H9 (cell line): ENCODE results near the gene TAAR9. TPM values are rescaled to one million over a fixed set of nuclear protein-coding genes. Genes with fewer than 3 reads are reported as not detected.

Experiments used
- DNase-seq: peaks from one replicate; pipeline ENCODE4 v3.0.0-alpha.2; 2017
- H2AFZ ChIP-seq: one replicate; pipeline ENCODE4 v1.6.1; 2013; ENCODE audit warnings: mild to moderate bottlenecking, low read length, control low read depth, moderate library complexity
- H2AK5ac ChIP-seq: 2 replicates; pipeline ENCODE4 v1.6.1; 2013; ENCODE audit warnings: low read length, control low read depth, mixed read lengths; ENCODE audit not compliant: insufficient read length
- H2BK120ac ChIP-seq: one replicate; pipeline ENCODE4 v1.6.1; 2013; ENCODE audit warnings: low read depth, mild to moderate bottlenecking, low read length, control low read depth, inconsistent platforms; ENCODE audit not compliant: poor library complexity, severe bottlenecking
- H2BK12ac ChIP-seq: 2 replicates; pipeline ENCODE4 v1.6.1; 2013; ENCODE audit warnings: low read length, control low read depth, mixed read lengths, low read depth; ENCODE audit not compliant: insufficient read length
- H2BK15ac ChIP-seq: 2 replicates; pipeline ENCODE4 v1.6.1; 2013; ENCODE audit warnings: low read depth, low read length, control low read depth
- H2BK20ac ChIP-seq: one replicate; pipeline ENCODE4 v1.6.1; 2013; ENCODE audit warnings: low read depth, mild to moderate bottlenecking, low read length, control low read depth, inconsistent platforms; ENCODE audit not compliant: poor library complexity, severe bottlenecking
- H2BK5ac ChIP-seq: 2 replicates; pipeline ENCODE4 v1.6.1; 2013; ENCODE audit warnings: low read length, control low read depth, mixed read lengths; ENCODE audit not compliant: insufficient read length
- H3K14ac ChIP-seq: 2 replicates; pipeline ENCODE4 v1.6.1; 2013; ENCODE audit warnings: low read length, control low read depth; ENCODE audit not compliant: insufficient read depth
- H3K18ac ChIP-seq: 2 replicates; pipeline ENCODE4 v1.6.1; 2013; ENCODE audit warnings: low read depth, mild to moderate bottlenecking, mixed read lengths, low read length, control low read depth; ENCODE audit not compliant: insufficient read length
- H3K23ac ChIP-seq: 2 replicates; pipeline ENCODE4 v1.6.1; 2013; ENCODE audit warnings: low read length, control low read depth, mixed read lengths, low read depth; ENCODE audit not compliant: insufficient read length
- H3K23me2 ChIP-seq: 2 replicates; pipeline ENCODE4 v1.6.1; 2013; ENCODE audit warnings: low read depth, mild to moderate bottlenecking, mixed read lengths, low read length, control low read depth; ENCODE audit not compliant: insufficient read length, poor library complexity, severe bottlenecking
- H3K27ac ChIP-seq: 2 replicates; pipeline ENCODE4 v1.5.1; 2013; ENCODE audit warnings: low read length, control low read depth, mixed read lengths, low read depth; ENCODE audit not compliant: insufficient read length
- H3K27me3 ChIP-seq: 2 replicates; pipeline ENCODE4 v1.6.1; 2013; ENCODE audit warnings: low read length, control low read depth, inconsistent platforms; ENCODE audit not compliant: insufficient read depth
- H3K4ac ChIP-seq: 2 replicates; pipeline ENCODE4 v1.6.1; 2013; ENCODE audit warnings: low read depth, mild to moderate bottlenecking, control low read depth, inconsistent platforms, low read length, moderate library complexity
- H3K4me1 ChIP-seq: 2 replicates; pipeline ENCODE4 v1.6.1; 2013; ENCODE audit warnings: low read length, control low read depth, inconsistent platforms; ENCODE audit not compliant: insufficient read depth
- H3K4me2 ChIP-seq: 2 replicates; pipeline ENCODE4 v1.6.1; 2013; ENCODE audit warnings: low read length, control low read depth, mixed read lengths; ENCODE audit not compliant: insufficient read length, insufficient read depth
- H3K56ac ChIP-seq: 2 replicates; pipeline ENCODE4 v1.6.1; 2013; ENCODE audit warnings: low read depth, mild to moderate bottlenecking, mixed read lengths, low read length, control low read depth; ENCODE audit not compliant: insufficient read length
- H3K79me1 ChIP-seq: 2 replicates; pipeline ENCODE4 v1.6.1; 2013; ENCODE audit warnings: low read depth, mild to moderate bottlenecking, moderate library complexity, low read length, control low read depth, inconsistent platforms; ENCODE audit not compliant: insufficient read depth, poor library complexity, severe bottlenecking
- H3K79me2 ChIP-seq: 2 replicates; pipeline ENCODE4 v1.6.1; 2013; ENCODE audit warnings: low read length, control low read depth, inconsistent platforms; ENCODE audit not compliant: insufficient read depth
- H3K9ac ChIP-seq: 2 replicates; pipeline ENCODE4 v1.6.1; 2013; ENCODE audit warnings: low read length, control low read depth, mixed read lengths; ENCODE audit not compliant: insufficient read length; ENCODE audit errors: extremely low read depth
- H3K9me3 ChIP-seq: one replicate; pipeline ENCODE4 v1.6.1; 2013; ENCODE audit warnings: low read depth, low read length, inconsistent platforms; ENCODE audit not compliant: control insufficient read depth
- H3T11ph ChIP-seq: one replicate; pipeline ENCODE4 v1.6.1; 2013; ENCODE audit warnings: mild to moderate bottlenecking, low read length, control low read depth, inconsistent platforms
- H4K20me1 ChIP-seq: one replicate; pipeline ENCODE4 v1.6.1; 2013; ENCODE audit not compliant: control insufficient read depth, insufficient read length, insufficient read depth
- H4K5ac ChIP-seq: 2 replicates; pipeline ENCODE4 v1.6.1; 2013; ENCODE audit warnings: low read depth, mild to moderate bottlenecking, mixed read lengths, low read length, control low read depth; ENCODE audit not compliant: insufficient read length
- H4K8ac ChIP-seq: replicated peaks from 2 replicates; pipeline ENCODE4 v1.6.1; 2013; ENCODE audit warnings: low read length, control low read depth, mixed read lengths, low read depth; ENCODE audit not compliant: insufficient read length
- H4K91ac ChIP-seq: 2 replicates; pipeline ENCODE4 v1.6.1; 2013; ENCODE audit warnings: low read depth, mild to moderate bottlenecking, moderate library complexity, mixed read lengths, low read length, control low read depth; ENCODE audit not compliant: insufficient read length
- H3K27ac Mint-ChIP-seq, 3 experiments: 2 replicates in 2 of 3; 3 replicates in 1 of 3; pipeline ENCODE4 v1.8.0; 2020 to 2021; ENCODE audit warnings: mixed read lengths in 3 of 3, mild to moderate bottlenecking in 1 of 3, moderate library complexity in 1 of 3
- H3K27me3 Mint-ChIP-seq: 2 replicates; pipeline ENCODE4 v1.8.0; 2021; ENCODE audit warnings: low read depth, mild to moderate bottlenecking, moderate library complexity, mixed read lengths
- H3K36me3 Mint-ChIP-seq, 3 experiments: 2 replicates in 2 of 3; 3 replicates in 1 of 3; pipeline ENCODE4 v1.8.0; 2020 to 2021; ENCODE audit warnings: low read depth in 3 of 3, mixed read lengths in 3 of 3; ENCODE audit not compliant: insufficient read depth in 1 of 3
- H3K4me1 Mint-ChIP-seq, 2 experiments: 2 replicates each; pipeline ENCODE4 v1.8.0; 2020; ENCODE audit warnings: mixed read lengths in 2 of 2
- H3K4me3 Mint-ChIP-seq, 2 experiments: 2 replicates in 1 of 2; 3 replicates in 1 of 2; pipeline ENCODE4 v1.8.0; 2020 to 2021; ENCODE audit warnings: mild to moderate bottlenecking in 2 of 2, mixed read lengths in 2 of 2, moderate library complexity in 1 of 2
- H3K9me3 Mint-ChIP-seq, 2 experiments: 2 replicates in 1 of 2; 3 replicates in 1 of 2; pipeline ENCODE4 v1.8.0; 2020; ENCODE audit warnings: mild to moderate bottlenecking in 2 of 2, mixed read lengths in 2 of 2, moderate library complexity in 1 of 2
- CTCF ChIP-seq: fragments of 200-600 bp; sonication (generic); conservative IDR thresholded peaks from 3 replicates; pipeline ENCODE4 v1.8.0; 2021; ENCODE audit warnings: antibody characterized with exemption, mild to moderate bottlenecking
- WGBS: extraction: QIAGEN DNeasy Blood & Tissue Kit; methylation state at CpG from one replicate; pipeline ENCODE4 v1.1.7; 2013; ENCODE audit warnings: missing lambda C conversion rate, low lambda C conversion rate, mixed read lengths; ENCODE audit not compliant: insufficient read length; ENCODE audit errors: extremely low coverage; 5-methylcytosine and 5-hydroxymethylcytosine counted together
- total RNA-seq: library from RNA; stranded (reverse); gene quantifications from 2 replicates; pipeline ENCODE4 v1.2.1, GENCODE V29; 2021

The TAAR9 gene
- total RNA-seq, 1 experiment from 2014 or later = not detected

- H3K79me1 ChIP-seq = no peaks in the 10 kb centered on the region
- H2BK12ac ChIP-seq = no peak overlapping the region
- H2BK5ac ChIP-seq = no peak overlapping the region
- no peak overlapping the region for H3T11ph ChIP-seq
- peaks cover 10% of the 10 kb centered on the region for H3K4me1 ChIP-seq
- H3K4me3 Mint-ChIP-seq = no peak overlapping the region
- no peaks in the 10 kb centered on the region for H3K27me3 ChIP-seq
- H3K4me2 ChIP-seq = no peak overlapping the region
- no peak overlapping the region for H3K56ac ChIP-seq
- H3K4ac ChIP-seq = no peak overlapping the region
- no peak overlapping the region for H3K14ac ChIP-seq
- no peaks in the 10 kb centered on the region for H3K9me3 ChIP-seq
- H2AK5ac ChIP-seq = no peak overlapping the region
- H4K8ac ChIP-seq = no peak overlapping the region
- no peak for DNase-seq
- H3K27me3 Mint-ChIP-seq = no peaks in the 10 kb centered on the region
- no peak overlapping the region for H2BK20ac ChIP-seq
- no peak overlapping the region for H4K91ac ChIP-seq
- no peak overlapping the region for H2AFZ ChIP-seq
- peaks cover 0 to 2% of the 10 kb centered on the region in 2 experiments; a peak in 2 of 5 replicates for H3K9me3 Mint-ChIP-seq
- no peaks in the 10 kb centered on the region for H3K23me2 ChIP-seq
- H4K20me1 ChIP-seq = no peaks in the 10 kb centered on the region
- no peak for TF ChIP-seq CTCF
- no peak overlapping the region for H4K5ac ChIP-seq
- H3K18ac ChIP-seq = no peak overlapping the region
- H3K79me2 ChIP-seq = no peaks in the 10 kb centered on the region; the same call in 1 of the 2 replicates
- H3K23ac ChIP-seq = no peak overlapping the region
- H3K36me3 Mint-ChIP-seq = peaks cover 4 to 16% (median 15%) of the 10 kb centered on the region in 3 experiments; a peak in 6 of 7 replicates
- no peak overlapping the region for H2BK120ac ChIP-seq
- H2BK15ac ChIP-seq = no peak overlapping the region
- H3K27ac Mint-ChIP-seq = no peak overlapping the region
- no CpG with 5 or more reads among the region's 5 CpGs for WGBS
- H3K9ac ChIP-seq = no peak overlapping the region
- no peaks in the 10 kb centered on the region; a peak in 1 of 4 replicates for H3K4me1 Mint-ChIP-seq
- no peak overlapping the region for H3K27ac ChIP-seq
Observed at GRCh38 chr6:132491303-132491702, 46.8 kb upstream of the TAAR9 start.
